CD4-positive, alpha-beta memory T cell (primary cell): ENCODE measurements around the gene KRTAP10-11. TPM values are rescaled to one million over a fixed set of nuclear protein-coding genes. Genes with fewer than 3 reads are reported as not detected.
A peak's percentile ranks its signal among the peaks of the same experiment; 100 is the strongest.
"Not testable (repeated sequence)": the region's sequence is repeated elsewhere in the genome, so short reads cannot be mapped to it uniquely, and the experiment has no call there.

ENCODE experiments used
- CTCF ChIA-PET: fragments of 350-600 bp; sonication (Branson Sonifier 250); formaldehyde crosslinking; loops from one replicate; lab custom pipeline; 2021; ENCODE audit warnings: inconsistent platforms; ENCODE audit not compliant: partially characterized antibody; lab: Charles Lee
- POLR2A ChIA-PET: fragments of 350-600 bp; sonication (Branson Sonifier 250); formaldehyde crosslinking; loops from one replicate; lab custom pipeline; 2021; ENCODE audit not compliant: partially characterized antibody; lab: Charles Lee
- DNase-seq, 5 donors: peaks; one replicate each; pipeline versions ENCODE4 v3.0.0 to v3.0.0-alpha.2; 2020 to 2022; ENCODE audit warnings: mixed read lengths in 1 of 5
- H3K27ac ChIP-seq: one replicate; pipeline ENCODE4 v1.7.0; 2013; ENCODE audit warnings: low read depth, low read length
- H3K27me3 ChIP-seq: 2 replicates; pipeline ENCODE4 v1.7.0; 2013; ENCODE audit warnings: mild to moderate bottlenecking, low read length, moderate library complexity; ENCODE audit not compliant: insufficient read depth
- H3K36me3 ChIP-seq: 2 replicates; pipeline ENCODE4 v1.7.0; 2013; ENCODE audit warnings: mild to moderate bottlenecking, low read length, moderate library complexity; ENCODE audit not compliant: insufficient read depth
- H3K4me1 ChIP-seq: 2 replicates; pipeline ENCODE4 v1.7.0; 2013; ENCODE audit warnings: mild to moderate bottlenecking, low read length, moderate library complexity; ENCODE audit not compliant: insufficient read depth
- H3K4me3 ChIP-seq, 2 donors: one replicate each; pipeline ENCODE4 v1.7.0; 2013; ENCODE audit warnings: low read length in 2 of 2, mild to moderate bottlenecking in 1 of 2
- H3K9me3 ChIP-seq, 2 donors: one replicate each; pipeline ENCODE4 v1.7.0; 2013; ENCODE audit warnings: low read length in 2 of 2, control low read depth in 1 of 2; ENCODE audit not compliant: control insufficient read depth in 1 of 2
- H3K27ac Mint-ChIP-seq, 7 donors: one replicate each; pipeline ENCODE4 v1.8.0; 2020 to 2021; ENCODE audit warnings: mixed read lengths in 7 of 7, mild to moderate bottlenecking in 6 of 7, inconsistent platforms in 3 of 7, moderate library complexity in 3 of 7
- H3K27me3 Mint-ChIP-seq, 2 donors: one replicate each; pipeline ENCODE4 v1.8.0; 2020 to 2021; ENCODE audit warnings: mixed read lengths in 2 of 2
- H3K36me3 Mint-ChIP-seq, 2 donors: one replicate each; pipeline ENCODE4 v1.8.0; 2020 to 2021; ENCODE audit warnings: mixed read lengths in 2 of 2, inconsistent platforms in 1 of 2, mild to moderate bottlenecking in 1 of 2
- H3K4me1 Mint-ChIP-seq, 4 donors: one replicate each; pipeline ENCODE4 v1.8.0; 2020 to 2021; ENCODE audit warnings: mixed read lengths in 4 of 4, mild to moderate bottlenecking in 1 of 4
- H3K4me3 Mint-ChIP-seq, 8 donors: one replicate each; pipeline ENCODE4 v1.8.0; 2020 to 2021; ENCODE audit warnings: mixed read lengths in 8 of 8, mild to moderate bottlenecking in 7 of 8, moderate library complexity in 6 of 8, inconsistent platforms in 3 of 8
- H3K9me3 Mint-ChIP-seq, 8 donors: one replicate each; pipeline ENCODE4 v1.8.0; 2020 to 2021; ENCODE audit warnings: mixed read lengths in 8 of 8, mild to moderate bottlenecking in 5 of 8, inconsistent platforms in 3 of 8, moderate library complexity in 1 of 8
- intact Hi-C: fragments of 100-400 bp; cut with micrococcal nuclease; formaldehyde crosslinking; loops from one replicate; pipeline ENCODE4 v1.15.1; 2023
- polyA plus RNA-seq, 2 donors: library from polyadenylated mRNA; unstranded; fragments of 300-500 nt; fragmentation: Illumina TruSeq; gene quantifications; one replicate each; pipeline ENCODE4 v1.2.3, GENCODE V29; 2021
- total RNA-seq, 2 experiments: library from RNA; stranded (reverse); gene quantifications; one replicate each; pipeline ENCODE4 v1.2.3, GENCODE V29; 2021

KRTAP10-11 gene, protein sequence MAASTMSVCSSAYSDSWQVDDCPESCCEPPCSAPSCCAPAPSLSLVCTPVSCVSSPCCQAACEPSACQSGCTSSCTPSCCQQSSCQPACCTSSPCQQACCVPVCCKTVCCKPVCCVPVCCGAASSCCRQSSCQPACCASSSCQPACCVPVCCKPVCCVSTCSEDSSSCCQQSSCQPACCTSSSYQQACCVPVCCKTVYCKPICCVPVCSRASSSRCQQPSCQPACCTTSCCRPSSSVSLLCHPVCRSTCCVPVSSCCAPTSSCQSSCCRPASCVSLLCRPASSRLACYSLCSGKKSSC
- total RNA-seq (not detected), polyA plus RNA-seq (not detected)

DNA sequence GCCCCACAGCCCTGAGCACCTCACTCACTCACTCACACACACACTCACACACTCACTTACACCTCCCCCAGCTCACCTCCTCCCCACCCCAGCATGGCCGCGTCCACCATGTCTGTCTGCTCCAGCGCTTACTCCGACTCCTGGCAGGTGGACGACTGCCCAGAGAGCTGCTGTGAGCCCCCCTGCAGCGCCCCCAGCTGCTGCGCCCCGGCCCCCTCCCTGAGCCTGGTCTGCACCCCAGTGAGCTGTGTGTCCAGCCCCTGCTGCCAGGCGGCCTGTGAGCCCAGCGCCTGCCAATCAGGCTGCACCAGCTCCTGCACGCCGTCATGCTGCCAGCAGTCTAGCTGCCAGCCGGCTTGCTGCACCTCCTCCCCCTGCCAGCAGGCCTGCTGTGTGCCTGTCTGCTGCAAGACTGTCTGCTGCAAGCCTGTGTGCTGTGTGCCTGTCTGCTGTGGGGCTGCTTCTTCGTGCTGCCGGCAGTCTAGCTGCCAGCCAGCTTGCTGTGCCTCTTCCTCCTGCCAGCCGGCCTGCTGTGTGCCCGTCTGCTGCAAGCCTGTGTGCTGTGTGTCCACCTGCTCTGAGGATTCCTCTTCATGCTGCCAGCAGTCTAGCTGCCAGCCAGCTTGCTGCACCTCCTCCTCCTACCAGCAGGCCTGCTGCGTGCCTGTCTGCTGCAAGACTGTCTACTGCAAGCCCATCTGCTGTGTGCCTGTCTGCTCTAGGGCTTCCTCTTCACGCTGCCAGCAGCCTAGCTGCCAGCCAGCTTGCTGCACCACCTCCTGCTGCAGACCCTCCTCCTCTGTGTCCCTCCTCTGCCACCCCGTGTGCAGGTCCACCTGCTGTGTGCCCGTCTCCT is at the start of gene KRTAP10-11:
Gene KRTAP10-11, plus strand, starts transcription at position 49 of the 856 bp plus-strand sequence. Its CDS starts 45 bp downstream, at position 94.
- H3K27ac Mint-ChIP-seq, result peak within 1 kb of the TSS in 2 of 7 donors; percentile 13 to 41
- intact Hi-C loops, H3K4me1 Mint-ChIP-seq, H3K27ac ChIP-seq, H3K4me1 ChIP-seq, H3K27me3 ChIP-seq, H3K4me3 Mint-ChIP-seq, H3K27me3 Mint-ChIP-seq, DNase-seq, H3K4me3 ChIP-seq, H3K36me3 ChIP-seq: not testable (repeated sequence)
- ChIA-PET POLR2A (interaction anchor here (3.6 kb wide), 1 partner anchor 11 kb away, joined by 16 read pairs; the partner anchor contains the start of gene KRTAP12-3), CTCF (interaction anchor here (1.1 to 1.4 kb wide), 3 partner anchors 11 to 136 kb away, joined by 3 to 5 read pairs (median 4); partner anchors contain the start of gene KRTAP12-3)
- peaks cover 0 to 44% (median 30%) of the 10 kb centered on the region in 8 donors for H3K9me3 Mint-ChIP-seq
- peaks cover 10 to 11% of the 10 kb centered on the region in 2 donors for H3K36me3 Mint-ChIP-seq
- peaks cover 0 to 13% of the 10 kb centered on the region in 2 donors for H3K9me3 ChIP-seq

DNA sequence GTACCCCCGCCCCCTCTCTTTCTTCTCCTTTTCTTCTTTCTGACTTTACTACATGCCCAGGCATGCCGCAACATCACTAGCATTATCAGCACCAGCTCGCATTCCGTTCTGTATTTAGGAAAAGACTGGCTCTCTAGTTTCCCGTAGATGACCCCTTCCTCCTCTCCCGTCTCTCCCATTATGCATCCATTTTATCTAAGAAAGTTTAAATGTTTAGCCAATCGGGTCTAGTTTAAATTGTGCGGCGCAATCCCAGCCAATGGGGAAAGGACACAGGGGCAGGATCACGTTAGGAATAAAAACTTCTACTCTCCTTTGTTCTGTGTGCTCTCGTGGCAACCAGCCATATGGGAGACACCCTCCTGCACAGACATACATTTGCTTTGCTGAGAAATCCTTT is 48.2 kb upstream of the KRTAP10-11 start:
- Mint-ChIP-seq H3K4me3 (no peak overlapping the region), H3K36me3 (no peaks in the 10 kb centered on the region), H3K27ac (no peak overlapping the region), H3K9me3 (peaks cover 0 to 12% (median 5%) of the 10 kb centered on the region in 8 donors), H3K4me1 (peaks cover 0 to 5% (median 3%) of the 10 kb centered on the region in 4 donors), H3K27me3 (peaks cover 7 to 11% of the 10 kb centered on the region in 2 donors)
- H3K27me3 ChIP-seq, result no peaks in the 10 kb centered on the region
- H3K4me3 ChIP-seq, result no peak overlapping the region
- no peak for DNase-seq
- H3K36me3 ChIP-seq, result no peaks in the 10 kb centered on the region
- no peaks in the 10 kb centered on the region for H3K4me1 ChIP-seq
- no peak overlapping the region for H3K27ac ChIP-seq
- no peaks in the 10 kb centered on the region for H3K9me3 ChIP-seq
- CTCF ChIA-PET, result no interaction called here
- intact Hi-C loops, result no loop called here
- POLR2A ChIA-PET, result no interaction called here

DNA sequence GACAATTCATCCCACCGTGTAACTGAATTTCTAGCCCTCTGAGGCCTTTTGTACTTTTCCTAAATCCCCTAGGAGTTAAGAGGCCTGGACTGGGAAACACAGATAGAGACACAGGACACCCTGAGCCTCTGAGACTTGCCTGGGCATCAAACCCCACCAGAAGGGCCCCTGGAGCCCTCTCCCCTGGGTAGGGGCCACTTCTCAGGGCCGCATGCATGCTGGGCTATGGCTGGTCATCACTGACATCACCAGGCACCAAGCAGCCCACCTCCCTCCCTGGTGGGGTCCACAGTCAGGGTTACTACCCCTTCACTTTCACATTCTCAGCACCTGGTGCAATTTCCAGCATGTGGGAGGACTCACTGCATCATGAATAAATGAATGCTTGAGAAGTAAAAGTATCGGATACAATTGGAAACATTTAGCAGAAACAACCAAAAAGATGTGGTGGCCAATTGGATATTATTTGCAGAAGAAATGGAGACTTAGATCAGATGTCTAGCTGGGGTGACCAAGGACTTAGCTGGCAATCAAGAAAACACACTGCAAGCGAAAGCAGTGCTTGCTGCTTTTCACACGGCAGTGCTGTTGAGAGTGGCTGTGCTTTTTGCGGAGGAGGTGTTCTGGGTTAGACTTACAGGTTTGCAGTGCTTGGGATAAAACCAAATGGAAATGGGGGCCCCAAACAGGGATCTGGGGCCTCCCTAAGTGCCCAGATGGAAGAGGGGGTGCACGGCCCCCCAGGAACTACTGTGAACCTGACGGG is 46.8 kb upstream of the KRTAP10-11 start:
- H3K4me3 ChIP-seq, result no peak overlapping the region
- no peaks in the 10 kb centered on the region for H3K27me3 ChIP-seq
- ChIA-PET POLR2A (no interaction called here), CTCF (no interaction called here)
- no peak overlapping the region for H3K4me3 Mint-ChIP-seq
- H3K36me3 ChIP-seq, result no peaks in the 10 kb centered on the region
- intact Hi-C loops, result no loop called here
- no peaks in the 10 kb centered on the region for H3K9me3 ChIP-seq
- peaks cover 10% of the 10 kb centered on the region in 2 donors for H3K27me3 Mint-ChIP-seq
- peaks cover 0 to 5% (median 1%) of the 10 kb centered on the region in 4 donors for H3K4me1 Mint-ChIP-seq
- peaks cover 0 to 12% (median 5%) of the 10 kb centered on the region in 8 donors for H3K9me3 Mint-ChIP-seq
- no peak overlapping the region for H3K27ac Mint-ChIP-seq
- no peaks in the 10 kb centered on the region for H3K36me3 Mint-ChIP-seq
- H3K4me1 ChIP-seq, result no peaks in the 10 kb centered on the region
- DNase-seq, result no peak
- no peak overlapping the region for H3K27ac ChIP-seq

DNA sequence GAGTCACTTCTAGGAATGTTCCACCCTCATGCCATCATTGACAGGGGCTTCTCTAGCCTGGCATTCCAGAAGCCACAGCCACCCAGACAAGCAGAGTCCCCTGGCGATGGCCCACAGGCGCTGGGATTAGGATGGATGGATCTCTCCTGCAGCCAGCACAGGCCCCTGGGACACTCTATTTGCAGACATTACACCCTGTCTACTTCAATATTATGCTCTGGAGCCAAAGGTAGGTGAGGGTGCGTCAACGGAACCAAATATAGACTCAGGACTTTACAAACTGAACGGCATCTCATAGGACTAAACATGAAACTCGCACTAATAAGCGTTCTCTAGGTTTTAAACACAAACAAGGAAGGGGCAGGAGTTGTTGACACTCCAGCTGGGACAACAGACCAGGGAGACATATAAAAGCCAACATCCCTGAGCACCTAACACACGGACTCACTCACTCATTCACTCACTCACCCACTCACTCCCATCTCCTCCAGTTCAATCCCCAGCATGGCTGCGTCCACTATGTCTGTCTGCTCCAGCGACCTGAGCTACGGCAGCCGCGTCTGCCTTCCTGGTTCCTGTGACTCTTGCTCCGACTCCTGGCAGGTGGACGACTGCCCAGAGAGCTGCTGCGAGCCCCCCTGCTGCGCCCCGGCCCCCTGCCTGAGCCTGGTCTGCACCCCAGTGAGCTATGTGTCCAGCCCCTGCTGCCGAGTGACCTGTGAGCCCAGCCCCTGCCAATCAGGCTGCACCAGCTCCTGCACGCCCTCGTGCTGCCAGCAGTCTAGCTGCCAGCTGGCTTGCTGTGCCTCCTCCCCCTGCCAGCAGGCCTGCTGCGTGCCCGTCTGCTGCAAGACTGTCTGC is 45.9 kb upstream of the KRTAP10-11 start, which contains the start of gene KRTAP10-7:
Gene KRTAP10-7, plus strand, starts transcription at position 480 of the 861 bp plus-strand sequence. Its CDS starts 25 bp downstream, at position 505.
- POLR2A ChIA-PET, H3K36me3 Mint-ChIP-seq, H3K4me3 Mint-ChIP-seq, DNase-seq, H3K9me3 ChIP-seq, H3K4me1 Mint-ChIP-seq, H3K4me3 ChIP-seq, H3K4me1 ChIP-seq, H3K27ac ChIP-seq, H3K27me3 ChIP-seq, intact Hi-C loops, H3K36me3 ChIP-seq, CTCF ChIA-PET: not testable (repeated sequence)
- Mint-ChIP-seq H3K27ac (peak within 1 kb of the TSS in 5 of 7 donors; percentile 29 to 83 (median 50)), H3K27me3 (peaks cover 13% of the 10 kb centered on the region in 2 donors), H3K9me3 (peaks cover 0 to 12% (median 5%) of the 10 kb centered on the region in 8 donors)

DNA sequence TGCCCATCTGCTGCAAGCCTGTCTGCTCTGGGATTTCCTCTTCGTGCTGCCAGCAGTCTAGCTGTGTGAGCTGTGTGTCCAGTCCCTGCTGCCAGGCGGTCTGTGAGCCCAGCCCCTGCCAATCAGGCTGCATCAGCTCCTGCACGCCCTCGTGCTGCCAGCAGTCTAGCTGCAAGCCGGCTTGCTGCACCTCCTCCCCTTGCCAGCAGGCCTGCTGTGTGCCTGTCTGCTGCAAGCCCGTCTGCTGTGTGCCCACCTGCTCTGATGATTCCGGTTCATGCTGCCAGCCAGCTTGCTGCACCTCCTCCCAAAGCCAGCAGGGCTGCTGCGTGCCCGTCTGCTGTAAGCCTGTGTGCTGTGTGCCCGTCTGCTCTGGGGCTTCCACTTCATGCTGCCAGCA is 45.1 kb upstream of the KRTAP10-11 start:
- H3K4me1 Mint-ChIP-seq, intact Hi-C loops, H3K4me3 Mint-ChIP-seq, H3K27ac ChIP-seq, H3K4me3 ChIP-seq, H3K36me3 ChIP-seq, H3K36me3 Mint-ChIP-seq, H3K27me3 ChIP-seq, POLR2A ChIA-PET, DNase-seq, H3K9me3 ChIP-seq, H3K4me1 ChIP-seq, CTCF ChIA-PET: not testable (repeated sequence)
- Mint-ChIP-seq H3K27ac (peak overlapping the region in 1 of 7 donors; percentile 52), H3K27me3 (peaks cover 13 to 17% of the 10 kb centered on the region in 2 donors), H3K9me3 (peaks cover 1 to 12% (median 6%) of the 10 kb centered on the region in 8 donors)

DNA sequence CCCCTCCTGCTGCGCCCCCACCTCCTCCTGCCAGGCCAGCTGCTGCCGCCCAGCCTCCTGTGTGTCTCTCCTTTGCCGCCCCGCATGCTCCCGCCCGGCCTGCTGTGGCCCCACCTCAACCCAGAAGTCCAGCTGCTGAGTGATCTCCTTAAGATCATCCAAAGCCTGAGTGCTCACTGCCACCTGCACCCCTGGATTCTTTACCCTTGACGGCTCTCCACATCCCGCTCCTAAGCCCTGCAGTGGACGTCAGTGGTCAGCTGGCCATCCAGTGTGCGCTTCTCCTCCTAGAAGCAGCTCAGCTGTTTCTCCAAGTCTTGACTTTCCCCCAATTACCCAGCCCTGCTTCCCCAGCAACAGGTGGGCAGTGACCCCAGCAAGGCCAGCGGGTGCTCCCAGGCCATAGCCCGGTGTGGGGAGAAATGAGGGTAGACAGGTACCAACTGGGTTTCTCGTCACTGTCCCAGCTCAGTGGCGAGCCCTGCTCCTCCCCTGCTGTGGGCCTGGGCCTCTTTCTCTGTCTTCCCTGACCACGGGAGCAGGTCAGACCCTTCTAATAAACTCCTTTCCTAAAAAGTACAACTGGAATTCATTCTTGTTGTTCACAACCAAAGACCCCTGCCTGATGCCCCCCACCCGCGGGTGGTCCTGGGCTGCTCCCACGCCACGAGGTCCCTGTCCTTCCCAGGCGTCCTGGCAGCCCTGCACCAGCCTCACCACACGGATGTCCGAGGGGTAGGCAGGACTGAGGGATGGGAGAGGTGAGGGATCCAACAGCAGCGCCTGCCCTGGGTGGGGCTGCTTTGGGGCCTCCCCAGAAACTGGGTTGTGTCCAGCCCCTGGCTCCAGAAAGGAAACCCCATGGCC is 44.4 kb upstream of the KRTAP10-11 start:
- Mint-ChIP-seq H3K27me3 (peaks cover 16 to 17% of the 10 kb centered on the region in 2 donors), H3K27ac (peak overlapping the region in 2 of 7 donors; percentile 35 to 52), H3K36me3 (no peaks in the 10 kb centered on the region), H3K4me3 (no peak overlapping the region), H3K4me1 (peaks cover 0 to 2% (median 0%) of the 10 kb centered on the region in 4 donors), H3K9me3 (peaks cover 3 to 12% (median 7%) of the 10 kb centered on the region in 8 donors)
- H3K27me3 ChIP-seq, result no peaks in the 10 kb centered on the region
- no peaks in the 10 kb centered on the region for H3K4me1 ChIP-seq
- ChIA-PET POLR2A (no interaction called here), CTCF (no interaction called here)
- intact Hi-C loops, result no loop called here
- H3K9me3 ChIP-seq, result no peaks in the 10 kb centered on the region
- no peak overlapping the region for H3K4me3 ChIP-seq
- no peaks in the 10 kb centered on the region for H3K36me3 ChIP-seq
- H3K27ac ChIP-seq, result no peak overlapping the region
- DNase-seq, result no peak
